Panc1 (cell line): ENCODE data around the gene FRK. TPM values are rescaled to one million over a fixed set of nuclear protein-coding genes. Genes with fewer than 3 reads are reported as not detected.

ENCODE experiments used
- ATAC-seq: fragments of 200-7000 bp; cut with Tn5 transposase; 2 replicates; pipeline ENCODE4 v1.9.1; 2020; ENCODE audit warnings: mild to moderate bottlenecking, moderate library complexity
- BruUV-seq: library from RNA; stranded (reverse); fragments of 400-500 nt; replicated peaks from 2 replicates; lab custom pipeline; 2021; lab: Mats Ljungman, UMichigan
- CTCF ChIA-PET: fragments of 300-600 bp; sonication (Branson Sonifier 250); formaldehyde crosslinking; loops from one replicate; lab custom pipeline; 2022; ENCODE audit warnings: antibody characterized with exemption; lab: Charles Lee
- POLR2A ChIA-PET: fragments of 300-600 bp; sonication (Branson Sonifier 250); formaldehyde crosslinking; loops from one replicate; lab custom pipeline; 2022; ENCODE audit warnings: antibody characterized with exemption; lab: Charles Lee
- DNase-seq: peaks from one replicate; pipeline ENCODE4 v3.0.0-alpha.2; 2010; ENCODE audit warnings: low read depth, low spot score
- H3K27ac ChIP-seq: 2 replicates; pipeline ENCODE4 v1.5.1; 2011; ENCODE audit warnings: mild to moderate bottlenecking, low read length, inconsistent platforms
- H3K27me3 ChIP-seq: fragments of 200-500 bp; sonication (Bioruptor generic); 2 replicates; pipeline ENCODE4 v1.6.0; 2014; ENCODE audit warnings: low read length, inconsistent platforms; ENCODE audit not compliant: control insufficient read depth, insufficient read depth
- H3K36me3 ChIP-seq: fragments of 200-500 bp; sonication (Bioruptor generic); 2 replicates; pipeline ENCODE4 v1.5.1; 2014; ENCODE audit warnings: inconsistent platforms, mild to moderate bottlenecking, low read length, moderate library complexity; ENCODE audit not compliant: control insufficient read depth, insufficient read depth
- H3K4me1 ChIP-seq: 2 replicates; pipeline ENCODE4 v1.5.1; 2011; ENCODE audit warnings: inconsistent platforms, mild to moderate bottlenecking, low read length, moderate library complexity; ENCODE audit not compliant: control insufficient read depth, insufficient read depth
- H3K4me3 ChIP-seq, 2 experiments: 2 replicates each; pipeline ENCODE4 v1.5.1; 2011 to 2012; ENCODE audit warnings: low read depth in 2 of 2, low read length in 2 of 2, mild to moderate bottlenecking in 2 of 2, inconsistent platforms in 1 of 2, moderate library complexity in 1 of 2
- H3K9me3 ChIP-seq: fragments of 200-500 bp; sonication (Bioruptor generic); 2 replicates; pipeline ENCODE4 v1.5.1; 2014; ENCODE audit warnings: low read depth, mild to moderate bottlenecking, inconsistent platforms, low read length, moderate library complexity; ENCODE audit not compliant: control insufficient read depth, insufficient read depth
- POLR2AphosphoS5 ChIP-seq: IDR thresholded peaks from 2 replicates; pipeline ENCODE4 v1.6.1; 2012; ENCODE audit warnings: mild to moderate bottlenecking, low read depth, low read length, moderate library complexity
- SIN3A ChIP-seq: IDR thresholded peaks from 2 replicates; pipeline ENCODE4 v1.6.1; 2012; ENCODE audit warnings: low read depth, mild to moderate bottlenecking, low read length, moderate library complexity, borderline replicate concordance; ENCODE audit not compliant: insufficient read depth
- TCF7L2 ChIP-seq: IDR thresholded peaks from 2 replicates; pipeline ENCODE4 v1.6.1; 2011; ENCODE audit warnings: mild to moderate bottlenecking, low read depth, low read length, inconsistent platforms
- in situ Hi-C: cut with HindIII; loops from 2 replicates; pipeline ENCODE4 v1.10.0; 2016; ENCODE audit warnings: low sequenced_read_pairs, low pct_unique_long_range_greater_than_20kb
- intact Hi-C: fragments of 100-400 bp; cut with micrococcal nuclease; formaldehyde crosslinking; loops from one replicate; pipeline ENCODE4 v1.10.0; 2022; ENCODE audit not compliant: unreplicated experiment
- total RNA-seq: library from RNA; stranded (reverse); gene quantifications from one replicate; pipeline ENCODE4 v1.2.1, GENCODE V29; 2021; ENCODE audit not compliant: unreplicated experiment
- TF ChIP-seq, protein P1 (sequence below), 2 experiments: IDR thresholded peaks; 2 replicates each; pipeline ENCODE4 v1.6.1; 2011 to 2012; ENCODE audit warnings: low read depth in 2 of 2, control low read depth in 1 of 2, low read length in 1 of 2, mild to moderate bottlenecking in 1 of 2, moderate library complexity in 1 of 2; ENCODE audit not compliant: insufficient read depth in 1 of 2
- TF ChIP-seq, protein P2 (sequence below): fragments of 450-650 bp; IDR thresholded peaks from 2 replicates; pipeline ENCODE4 v1.5.1; 2017; ENCODE audit warnings: mild to moderate bottlenecking

The FRK gene
- total RNA-seq, 1 experiment from 2014 or later, result 2.5 TPM

DNA sequence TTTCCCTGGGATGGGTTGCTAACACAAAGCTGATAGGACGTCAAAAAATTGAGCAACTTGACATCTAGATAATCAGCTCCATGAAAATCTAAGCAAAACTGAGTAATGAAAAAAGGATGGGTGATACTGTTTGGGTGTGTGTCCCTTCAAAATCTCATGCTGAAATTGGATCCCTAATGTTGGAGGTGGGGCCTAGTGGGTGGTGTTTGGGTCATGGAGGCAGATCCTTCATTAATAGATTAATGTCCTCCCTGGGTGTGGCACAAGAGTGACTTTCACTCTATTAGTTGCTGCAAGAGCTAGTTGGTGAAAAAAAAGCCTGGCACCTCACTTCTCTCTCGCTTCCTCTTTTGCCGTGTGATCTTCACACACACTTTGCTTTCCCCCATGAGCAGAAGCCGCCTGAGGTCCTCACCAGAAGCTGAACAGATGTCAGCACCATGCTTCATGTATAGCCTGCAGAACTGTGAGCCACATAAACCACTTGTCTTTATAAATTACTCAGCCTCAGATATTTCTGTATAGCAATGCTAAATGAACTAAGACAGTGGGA, 160.9 kb downstream of the FRK start:
- DNase-seq (no peak), ATAC-seq (no peak)
- ChIA-PET POLR2A (no interaction called here), CTCF (no interaction called here)
- Histone ChIP-seq H3K9me3 (no peaks in the 10 kb centered on the region), H3K27ac (no peak overlapping the region), H3K4me3 (no peak overlapping the region), H3K27me3 (no peaks in the 10 kb centered on the region), H3K4me1 (no peaks in the 10 kb centered on the region), H3K36me3 (no peaks in the 10 kb centered on the region)
- in situ Hi-C loops (no loop called here), intact Hi-C loops (loop anchor here (10.0 kb wide), 1 partner anchor 1805 kb away; no protein-coding TSS in a partner anchor)
- TF ChIP-seq POLR2AphosphoS5, result no peak
- TF ChIP-seq, protein P1, sequence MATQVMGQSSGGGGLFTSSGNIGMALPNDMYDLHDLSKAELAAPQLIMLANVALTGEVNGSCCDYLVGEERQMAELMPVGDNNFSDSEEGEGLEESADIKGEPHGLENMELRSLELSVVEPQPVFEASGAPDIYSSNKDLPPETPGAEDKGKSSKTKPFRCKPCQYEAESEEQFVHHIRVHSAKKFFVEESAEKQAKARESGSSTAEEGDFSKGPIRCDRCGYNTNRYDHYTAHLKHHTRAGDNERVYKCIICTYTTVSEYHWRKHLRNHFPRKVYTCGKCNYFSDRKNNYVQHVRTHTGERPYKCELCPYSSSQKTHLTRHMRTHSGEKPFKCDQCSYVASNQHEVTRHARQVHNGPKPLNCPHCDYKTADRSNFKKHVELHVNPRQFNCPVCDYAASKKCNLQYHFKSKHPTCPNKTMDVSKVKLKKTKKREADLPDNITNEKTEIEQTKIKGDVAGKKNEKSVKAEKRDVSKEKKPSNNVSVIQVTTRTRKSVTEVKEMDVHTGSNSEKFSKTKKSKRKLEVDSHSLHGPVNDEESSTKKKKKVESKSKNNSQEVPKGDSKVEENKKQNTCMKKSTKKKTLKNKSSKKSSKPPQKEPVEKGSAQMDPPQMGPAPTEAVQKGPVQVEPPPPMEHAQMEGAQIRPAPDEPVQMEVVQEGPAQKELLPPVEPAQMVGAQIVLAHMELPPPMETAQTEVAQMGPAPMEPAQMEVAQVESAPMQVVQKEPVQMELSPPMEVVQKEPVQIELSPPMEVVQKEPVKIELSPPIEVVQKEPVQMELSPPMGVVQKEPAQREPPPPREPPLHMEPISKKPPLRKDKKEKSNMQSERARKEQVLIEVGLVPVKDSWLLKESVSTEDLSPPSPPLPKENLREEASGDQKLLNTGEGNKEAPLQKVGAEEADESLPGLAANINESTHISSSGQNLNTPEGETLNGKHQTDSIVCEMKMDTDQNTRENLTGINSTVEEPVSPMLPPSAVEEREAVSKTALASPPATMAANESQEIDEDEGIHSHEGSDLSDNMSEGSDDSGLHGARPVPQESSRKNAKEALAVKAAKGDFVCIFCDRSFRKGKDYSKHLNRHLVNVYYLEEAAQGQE (IDR thresholded peaks at IDR 0.05; ENCODE audit: insufficient read depth in 1 of 2, low read depth in 2 of 2, low read length in 1 of 2), result no peak
- TF ChIP-seq, protein P2, sequence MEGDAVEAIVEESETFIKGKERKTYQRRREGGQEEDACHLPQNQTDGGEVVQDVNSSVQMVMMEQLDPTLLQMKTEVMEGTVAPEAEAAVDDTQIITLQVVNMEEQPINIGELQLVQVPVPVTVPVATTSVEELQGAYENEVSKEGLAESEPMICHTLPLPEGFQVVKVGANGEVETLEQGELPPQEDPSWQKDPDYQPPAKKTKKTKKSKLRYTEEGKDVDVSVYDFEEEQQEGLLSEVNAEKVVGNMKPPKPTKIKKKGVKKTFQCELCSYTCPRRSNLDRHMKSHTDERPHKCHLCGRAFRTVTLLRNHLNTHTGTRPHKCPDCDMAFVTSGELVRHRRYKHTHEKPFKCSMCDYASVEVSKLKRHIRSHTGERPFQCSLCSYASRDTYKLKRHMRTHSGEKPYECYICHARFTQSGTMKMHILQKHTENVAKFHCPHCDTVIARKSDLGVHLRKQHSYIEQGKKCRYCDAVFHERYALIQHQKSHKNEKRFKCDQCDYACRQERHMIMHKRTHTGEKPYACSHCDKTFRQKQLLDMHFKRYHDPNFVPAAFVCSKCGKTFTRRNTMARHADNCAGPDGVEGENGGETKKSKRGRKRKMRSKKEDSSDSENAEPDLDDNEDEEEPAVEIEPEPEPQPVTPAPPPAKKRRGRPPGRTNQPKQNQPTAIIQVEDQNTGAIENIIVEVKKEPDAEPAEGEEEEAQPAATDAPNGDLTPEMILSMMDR, result no peak
- TF ChIP-seq SIN3A, result no peak
- TF ChIP-seq TCF7L2, result no peak
- no TSS peak for BruUV-seq

DNA sequence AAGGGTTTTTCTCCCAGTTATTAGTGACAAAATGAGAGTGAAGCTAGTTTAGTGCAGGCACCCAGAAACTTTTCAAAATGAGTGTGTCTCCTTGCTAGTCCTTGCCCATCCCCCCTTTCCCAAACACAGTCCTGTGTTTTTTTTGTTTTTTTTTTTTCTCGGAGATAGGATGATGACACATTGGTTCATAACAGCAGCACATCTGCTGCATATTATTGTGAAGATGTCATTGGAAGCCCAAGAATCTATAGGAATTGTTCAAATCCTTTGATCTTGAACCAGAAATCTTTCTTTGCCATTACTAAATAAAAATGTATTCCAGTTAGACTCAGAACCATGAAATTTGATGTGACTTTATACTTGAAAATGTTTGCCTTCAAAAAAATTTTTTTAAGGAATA, 162.4 kb downstream of the FRK start:
- Histone ChIP-seq H3K36me3 (no peaks in the 10 kb centered on the region), H3K9me3 (no peaks in the 10 kb centered on the region), H3K4me1 (no peaks in the 10 kb centered on the region), H3K27me3 (no peaks in the 10 kb centered on the region), H3K27ac (no peak overlapping the region), H3K4me3 (no peak overlapping the region)
- POLR2A ChIA-PET, result no interaction called here
- DNase-seq (no peak), ATAC-seq (no peak)
- intact Hi-C loops, result loop anchor here (10.0 kb wide), 1 partner anchor 1803 kb away; no protein-coding TSS in a partner anchor
- in situ Hi-C loops, result no loop called here
- TF ChIP-seq, protein P2, result no peak
- TF ChIP-seq POLR2AphosphoS5 (no peak), TCF7L2 (no peak), SIN3A (no peak)
- TF ChIP-seq, protein P1 (IDR thresholded peaks at IDR 0.05; ENCODE audit: insufficient read depth in 1 of 2, low read depth in 2 of 2, low read length in 1 of 2), result no peak
- BruUV-seq, result no TSS peak
- CTCF ChIA-PET, result no interaction called here
